MCF 10A (cell line): ENCODE measurements around the gene PDHX. TPM values are rescaled to one million over a fixed set of nuclear protein-coding genes. Genes with fewer than 3 reads are reported as not detected.

Experiments used
- BruUV-seq: library from RNA; stranded (reverse); fragments of 400-500 nt; replicated peaks from 2 replicates; lab custom pipeline; 2021; lab: Mats Ljungman, UMichigan
- CTCF ChIA-PET: fragments of 300-600 bp; sonication (Branson Sonifier 250); formaldehyde crosslinking; extraction: SDS; loops from one replicate; lab custom pipeline; 2021; ENCODE audit warnings: antibody characterized with exemption, inconsistent platforms; lab: Yijun Ruan, JAX
- POLR2A ChIA-PET: fragments of 300-600, 350-650 bp; sonication (Branson Sonifier 250); formaldehyde crosslinking; extraction: SDS; loops from one replicate; lab custom pipeline; 2020; ENCODE audit warnings: antibody characterized with exemption, inconsistent platforms; lab: Yijun Ruan, JAX
- DNase-seq: peaks from one replicate; pipeline ENCODE4 v3.0.0-alpha.2; 2018; ENCODE audit not compliant: unreplicated experiment
- H3K27ac Mint-ChIP-seq: one replicate; pipeline ENCODE4 v1.8.0; 2022; ENCODE audit warnings: mild to moderate bottlenecking, low read depth, mixed read lengths; ENCODE audit not compliant: unreplicated experiment
- H3K27me3 Mint-ChIP-seq: one replicate; pipeline ENCODE4 v1.8.0; 2022; ENCODE audit warnings: mixed read lengths; ENCODE audit not compliant: insufficient read depth, unreplicated experiment
- H3K36me3 Mint-ChIP-seq: one replicate; pipeline ENCODE4 v1.8.0; 2022; ENCODE audit warnings: mild to moderate bottlenecking, moderate library complexity, mixed read lengths; ENCODE audit not compliant: insufficient read depth, unreplicated experiment
- H3K4me1 Mint-ChIP-seq: one replicate; pipeline ENCODE4 v1.8.0; 2022; ENCODE audit warnings: mixed read lengths; ENCODE audit not compliant: insufficient read depth, unreplicated experiment
- H3K4me3 Mint-ChIP-seq: one replicate; pipeline ENCODE4 v1.8.0; 2022; ENCODE audit warnings: mild to moderate bottlenecking, moderate library complexity, mixed read lengths; ENCODE audit not compliant: unreplicated experiment
- H3K9me3 Mint-ChIP-seq: one replicate; pipeline ENCODE4 v1.8.0; 2022; ENCODE audit warnings: mixed read lengths; ENCODE audit not compliant: unreplicated experiment
- intact Hi-C: fragments of 100-400 bp; cut with micrococcal nuclease; formaldehyde crosslinking; loops from 2 replicates; pipeline ENCODE4 v1.14.1; 2022
- total RNA-seq: library from RNA; stranded (reverse); gene quantifications from 2 replicates; pipeline ENCODE4 v1.2.3, GENCODE V29; 2022
- TF ChIP-seq, protein P1 (sequence below): fragments of 200-600 bp; IDR thresholded peaks from one replicate; pipeline ENCODE4 v1.8.0; 2022; ENCODE audit warnings: antibody characterized with exemption, mild to moderate bottlenecking; ENCODE audit not compliant: unreplicated experiment

PDHX gene
- total RNA-seq, 1 experiment from 2014 or later: 35.9 TPM

- no peaks in the 10 kb centered on the region for H3K27me3 Mint-ChIP-seq
- no peak overlapping the region for H3K4me3 Mint-ChIP-seq
- TF ChIP-seq, protein P1, sequence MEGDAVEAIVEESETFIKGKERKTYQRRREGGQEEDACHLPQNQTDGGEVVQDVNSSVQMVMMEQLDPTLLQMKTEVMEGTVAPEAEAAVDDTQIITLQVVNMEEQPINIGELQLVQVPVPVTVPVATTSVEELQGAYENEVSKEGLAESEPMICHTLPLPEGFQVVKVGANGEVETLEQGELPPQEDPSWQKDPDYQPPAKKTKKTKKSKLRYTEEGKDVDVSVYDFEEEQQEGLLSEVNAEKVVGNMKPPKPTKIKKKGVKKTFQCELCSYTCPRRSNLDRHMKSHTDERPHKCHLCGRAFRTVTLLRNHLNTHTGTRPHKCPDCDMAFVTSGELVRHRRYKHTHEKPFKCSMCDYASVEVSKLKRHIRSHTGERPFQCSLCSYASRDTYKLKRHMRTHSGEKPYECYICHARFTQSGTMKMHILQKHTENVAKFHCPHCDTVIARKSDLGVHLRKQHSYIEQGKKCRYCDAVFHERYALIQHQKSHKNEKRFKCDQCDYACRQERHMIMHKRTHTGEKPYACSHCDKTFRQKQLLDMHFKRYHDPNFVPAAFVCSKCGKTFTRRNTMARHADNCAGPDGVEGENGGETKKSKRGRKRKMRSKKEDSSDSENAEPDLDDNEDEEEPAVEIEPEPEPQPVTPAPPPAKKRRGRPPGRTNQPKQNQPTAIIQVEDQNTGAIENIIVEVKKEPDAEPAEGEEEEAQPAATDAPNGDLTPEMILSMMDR: no peak
- H3K4me1 Mint-ChIP-seq: peaks cover 28% of the 10 kb centered on the region
- H3K9me3 Mint-ChIP-seq: no peaks in the 10 kb centered on the region
- intact Hi-C loops: loop anchor here (5.0 kb wide), 2 partner anchors 69 to 379 kb away; no protein-coding TSS in a partner anchor
- H3K36me3 Mint-ChIP-seq: peaks cover 9% of the 10 kb centered on the region
- ChIA-PET POLR2A (interaction anchor here (0.6 to 1.4 kb wide), 3 partner anchors 75 to 442 kb away, joined by 3 to 4 read pairs (median 3); no protein-coding TSS in a partner anchor), CTCF (interaction anchor here (0.7 to 1.3 kb wide), 3 partner anchors 47 to 463 kb away, joined by 3 to 4 read pairs (median 3); no protein-coding TSS in a partner anchor)
- BruUV-seq: no TSS peak
- no peak overlapping the region for H3K27ac Mint-ChIP-seq
- DNase-seq: no peak
Observed at GRCh38 chr11:34928268-34928959, 12.0 kb downstream of the PDHX start.

DNA sequence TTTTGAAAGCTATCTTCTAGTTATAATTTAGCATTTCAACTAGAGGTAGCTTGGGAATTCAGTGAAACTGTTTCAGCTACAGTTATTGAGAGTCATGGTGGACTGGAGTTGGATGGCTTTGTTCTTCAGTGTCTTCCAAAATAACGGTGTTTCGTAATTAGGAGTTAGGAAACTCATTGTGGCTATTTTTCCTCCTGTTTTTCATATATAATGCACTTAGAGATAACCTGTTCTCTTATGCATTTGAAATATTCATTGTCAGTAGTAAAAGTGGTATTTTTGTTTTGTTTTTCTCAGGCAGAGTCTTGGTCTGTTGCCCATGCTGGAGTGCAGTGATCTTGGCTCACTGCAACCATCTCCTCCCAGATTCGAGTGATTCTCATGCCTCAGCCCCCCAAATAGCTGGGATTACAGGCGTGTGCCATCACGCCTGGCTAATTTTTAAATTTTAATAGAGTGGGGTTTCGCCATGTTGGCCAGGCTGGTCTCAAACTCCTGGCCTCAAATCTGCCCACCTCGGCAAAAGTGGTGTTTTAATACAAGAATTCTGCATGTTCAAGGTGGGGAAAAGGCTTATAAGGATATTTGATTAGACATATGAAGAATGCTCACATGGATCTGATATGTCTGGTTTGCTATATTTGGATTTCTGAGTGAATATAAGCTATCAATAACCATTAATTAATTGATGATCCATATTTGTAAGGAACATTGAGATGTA lies 12.7 kb downstream of the PDHX start:
- H3K9me3 Mint-ChIP-seq: no peaks in the 10 kb centered on the region
- ChIA-PET POLR2A (interaction anchor here (0.6 to 1.4 kb wide), 3 partner anchors 74 to 443 kb away, joined by 3 to 4 read pairs (median 3); no protein-coding TSS in a partner anchor), CTCF (interaction anchor here (0.6 to 1.4 kb wide), 5 partner anchors 80 to 556 kb away, joined by 3 to 4 read pairs (median 3); no protein-coding TSS in a partner anchor)
- H3K4me3 Mint-ChIP-seq: no peak overlapping the region
- peaks cover 9% of the 10 kb centered on the region for H3K36me3 Mint-ChIP-seq
- no TSS peak for BruUV-seq
- no peak overlapping the region for H3K27ac Mint-ChIP-seq
- intact Hi-C loops: loop anchor here (5.0 kb wide), 2 partner anchors 68 to 378 kb away; no protein-coding TSS in a partner anchor
- DNase-seq: no peak
- H3K27me3 Mint-ChIP-seq: no peaks in the 10 kb centered on the region
- H3K4me1 Mint-ChIP-seq: peaks cover 23% of the 10 kb centered on the region
- TF ChIP-seq, protein P1: no peak

GRCh38 chr11:34929794-34930763 lies 13.7 kb downstream of the PDHX start:
- Mint-ChIP-seq H3K4me3 (no peak overlapping the region), H3K27me3 (no peaks in the 10 kb centered on the region), H3K27ac (no peak overlapping the region), H3K9me3 (no peaks in the 10 kb centered on the region), H3K4me1 (peaks cover 17% of the 10 kb centered on the region), H3K36me3 (peaks cover 9% of the 10 kb centered on the region)
- DNase-seq: no peak
- POLR2A ChIA-PET: no interaction called here
- TF ChIP-seq, protein P1: no peak
- CTCF ChIA-PET: interaction anchor here (0.6 to 1.4 kb wide), 6 partner anchors 79 to 555 kb away, joined by 3 to 5 read pairs (median 4); no protein-coding TSS in a partner anchor
- no TSS peak for BruUV-seq
- intact Hi-C loops: loop anchor here (5.0 kb wide), 2 partner anchors 67 to 377 kb away; no protein-coding TSS in a partner anchor
